Stimulated activated CD8-positive, alpha-beta memory T cell treated with anti-CD3 and anti-CD28 coated beads, Interleukin-4, amount 100 ng/mL, for 4 hours (primary cell): ENCODE measurements around the gene RSPH1.

ENCODE experiments used
- DNase-seq, 2 donors: peaks; one replicate each; pipeline ENCODE4 v3.0.0-alpha.2; 2020; ENCODE audit warnings: low read depth in 2 of 2, low spot score in 1 of 2

The RSPH1 gene

GRCh38 chr21:42532466-42533181 lies 36.6 kb upstream of the RSPH1 start:
- DNase-seq, result no peak

- DNase-seq, result no peak
Measured at GRCh38 chr21:42531771-42532170, 35.7 kb upstream of the RSPH1 start.

- no peak for DNase-seq
Measured at GRCh38 chr21:42530167-42530518, 34.1 kb upstream of the RSPH1 start.

GRCh38 chr21:42527489-42528158 lies 31.6 kb upstream of the RSPH1 start:
- DNase-seq, result no peak

GRCh38 chr21:42527127-42527488 lies 31.1 kb upstream of the RSPH1 start:
- no peak for DNase-seq

GRCh38 chr21:42526379-42526727 lies 30.3 kb upstream of the RSPH1 start:
- no peak for DNase-seq

GRCh38 chr21:42525676-42526378 lies 29.8 kb upstream of the RSPH1 start:
- no peak for DNase-seq

- DNase-seq, result no peak
Measured at GRCh38 chr21:42525029-42525581, 29.1 kb upstream of the RSPH1 start.

- peak in 1 of 2 donors; percentile 40 for DNase-seq
Measured at GRCh38 chr21:42524341-42525028, 28.5 kb upstream of the RSPH1 start.

GRCh38 chr21:42523941-42524340 lies 27.9 kb upstream of the RSPH1 start:
- no peak for DNase-seq

- DNase-seq, result no peak
Measured at GRCh38 chr21:42523211-42523610, 27.2 kb upstream of the RSPH1 start.

GRCh38 chr21:42522771-42523170 lies 26.7 kb upstream of the RSPH1 start:
- no peak for DNase-seq

- DNase-seq, result no peak
Measured at GRCh38 chr21:42522271-42522670, 26.2 kb upstream of the RSPH1 start.

GRCh38 chr21:42521805-42522204 lies 25.8 kb upstream of the RSPH1 start:
- DNase-seq, result no peak

GRCh38 chr21:42521384-42521783 lies 25.4 kb upstream of the RSPH1 start:
- no peak for DNase-seq

- DNase-seq, result no peak
Measured at GRCh38 chr21:42520628-42521253, 24.7 kb upstream of the RSPH1 start.

GRCh38 chr21:42518626-42519025 lies 22.6 kb upstream of the RSPH1 start:
- DNase-seq, result no peak

GRCh38 chr21:42518215-42518614 lies 22.2 kb upstream of the RSPH1 start:
- no peak for DNase-seq

- DNase-seq, result no peak
Measured at GRCh38 chr21:42515708-42516502, 19.9 kb upstream of the RSPH1 start.

- DNase-seq, result no peak
Measured at GRCh38 chr21:42514883-42515228, 18.8 kb upstream of the RSPH1 start.
